Osteocyte (in vitro differentiated cells): ENCODE data around the gene PTPRM. TPM values are rescaled to one million over a fixed set of nuclear protein-coding genes. Genes with fewer than 3 reads are reported as not detected.

ENCODE experiments used
- DNase-seq: peaks from one replicate; pipeline ENCODE4 v3.0.0; 2021; ENCODE audit warnings: mixed read lengths; ENCODE audit not compliant: unreplicated experiment; ENCODE audit errors: extremely low spot score
- H3K27ac Mint-ChIP-seq: one replicate; pipeline ENCODE4 v1.8.0; 2021; ENCODE audit warnings: mild to moderate bottlenecking, mixed read lengths; ENCODE audit not compliant: unreplicated experiment
- H3K27me3 Mint-ChIP-seq: one replicate; pipeline ENCODE4 v1.8.0; 2021; ENCODE audit warnings: mixed read lengths; ENCODE audit not compliant: unreplicated experiment
- H3K36me3 Mint-ChIP-seq: one replicate; pipeline ENCODE4 v1.8.0; 2021; ENCODE audit warnings: mixed read lengths; ENCODE audit not compliant: unreplicated experiment
- H3K4me1 Mint-ChIP-seq: one replicate; pipeline ENCODE4 v1.8.0; 2021; ENCODE audit warnings: mixed read lengths; ENCODE audit not compliant: unreplicated experiment
- H3K4me3 Mint-ChIP-seq: one replicate; pipeline ENCODE4 v1.8.0; 2021; ENCODE audit warnings: mild to moderate bottlenecking, moderate library complexity, mixed read lengths; ENCODE audit not compliant: unreplicated experiment
- H3K9me3 Mint-ChIP-seq: one replicate; pipeline ENCODE4 v1.8.0; 2021; ENCODE audit warnings: mixed read lengths; ENCODE audit not compliant: unreplicated experiment
- total RNA-seq: library from RNA; stranded (reverse); gene quantifications from 2 replicates; pipeline ENCODE4 v1.2.1, GENCODE V29; 2021
- TF ChIP-seq, protein P1 (sequence below): fragments of 200-600 bp; sonication (generic); IDR thresholded peaks from 2 replicates; pipeline ENCODE4 v1.5.0; 2021; ENCODE audit warnings: antibody characterized with exemption, mild to moderate bottlenecking, moderate library complexity

Gene PTPRM
- total RNA-seq, 1 donor from 2014 or later: 105 TPM

DNA sequence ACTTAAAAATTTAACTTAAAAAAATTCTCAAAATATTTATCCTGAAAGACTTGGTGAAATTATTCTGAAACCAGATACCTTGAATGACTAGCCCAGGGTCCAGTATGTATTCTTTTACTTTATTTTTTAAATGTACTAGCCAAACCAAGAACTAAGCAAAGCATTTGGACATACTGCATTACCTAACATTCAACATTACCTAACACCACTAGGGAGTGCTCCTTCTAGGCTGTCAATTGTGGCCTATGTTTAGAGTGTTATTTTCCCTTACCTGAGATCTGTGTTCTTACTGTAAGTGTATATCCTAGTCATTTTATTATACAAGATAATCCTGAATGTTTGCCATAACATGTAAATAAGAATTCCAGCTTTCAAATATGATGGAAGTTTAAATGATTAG, 496.6 kb downstream of the PTPRM start:
- no peak overlapping the region for H3K27ac Mint-ChIP-seq
- no peaks in the 10 kb centered on the region for H3K27me3 Mint-ChIP-seq
- no peaks in the 10 kb centered on the region for H3K36me3 Mint-ChIP-seq
- TF ChIP-seq, protein P1, sequence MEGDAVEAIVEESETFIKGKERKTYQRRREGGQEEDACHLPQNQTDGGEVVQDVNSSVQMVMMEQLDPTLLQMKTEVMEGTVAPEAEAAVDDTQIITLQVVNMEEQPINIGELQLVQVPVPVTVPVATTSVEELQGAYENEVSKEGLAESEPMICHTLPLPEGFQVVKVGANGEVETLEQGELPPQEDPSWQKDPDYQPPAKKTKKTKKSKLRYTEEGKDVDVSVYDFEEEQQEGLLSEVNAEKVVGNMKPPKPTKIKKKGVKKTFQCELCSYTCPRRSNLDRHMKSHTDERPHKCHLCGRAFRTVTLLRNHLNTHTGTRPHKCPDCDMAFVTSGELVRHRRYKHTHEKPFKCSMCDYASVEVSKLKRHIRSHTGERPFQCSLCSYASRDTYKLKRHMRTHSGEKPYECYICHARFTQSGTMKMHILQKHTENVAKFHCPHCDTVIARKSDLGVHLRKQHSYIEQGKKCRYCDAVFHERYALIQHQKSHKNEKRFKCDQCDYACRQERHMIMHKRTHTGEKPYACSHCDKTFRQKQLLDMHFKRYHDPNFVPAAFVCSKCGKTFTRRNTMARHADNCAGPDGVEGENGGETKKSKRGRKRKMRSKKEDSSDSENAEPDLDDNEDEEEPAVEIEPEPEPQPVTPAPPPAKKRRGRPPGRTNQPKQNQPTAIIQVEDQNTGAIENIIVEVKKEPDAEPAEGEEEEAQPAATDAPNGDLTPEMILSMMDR: peak; percentile 18
- DNase-seq: no peak
- no peaks in the 10 kb centered on the region for H3K9me3 Mint-ChIP-seq
- no peak overlapping the region for H3K4me3 Mint-ChIP-seq
- H3K4me1 Mint-ChIP-seq: peaks cover 21% of the 10 kb centered on the region

- Mint-ChIP-seq H3K36me3 (peaks cover 4% of the 10 kb centered on the region), H3K27ac (peak overlapping the region; percentile 35), H3K4me3 (no peak overlapping the region), H3K9me3 (no peaks in the 10 kb centered on the region), H3K27me3 (no peaks in the 10 kb centered on the region), H3K4me1 (peaks cover 21% of the 10 kb centered on the region)
- DNase-seq: no peak
- TF ChIP-seq, protein P1: no peak
Measured at GRCh38 chr18:8065284-8065683, 498.2 kb downstream of the PTPRM start.

DNA sequence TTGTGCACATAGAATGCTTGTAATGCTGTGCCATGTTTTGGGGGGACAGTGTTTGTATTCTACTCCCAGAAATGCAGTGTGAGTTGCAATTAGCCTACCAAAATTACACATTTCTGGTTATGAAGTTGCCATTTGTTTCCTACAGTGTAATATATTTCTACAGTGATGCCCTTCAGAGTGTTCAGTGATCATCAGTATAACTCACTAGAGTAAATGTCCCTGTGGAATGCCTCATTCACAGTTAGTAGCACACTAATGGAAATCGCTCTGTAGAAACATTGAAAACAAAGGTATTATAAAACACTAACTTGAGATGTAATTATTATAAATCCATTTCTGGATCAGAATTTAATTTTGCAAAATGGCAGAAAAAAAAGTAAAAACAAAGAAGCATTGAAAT, 498.7 kb downstream of the PTPRM start:
- no peaks in the 10 kb centered on the region for H3K27me3 Mint-ChIP-seq
- no peak for DNase-seq
- TF ChIP-seq, protein P1: no peak
- H3K4me3 Mint-ChIP-seq: no peak overlapping the region
- H3K36me3 Mint-ChIP-seq: peaks cover 4% of the 10 kb centered on the region
- H3K27ac Mint-ChIP-seq: no peak overlapping the region
- peaks cover 21% of the 10 kb centered on the region for H3K4me1 Mint-ChIP-seq
- no peaks in the 10 kb centered on the region for H3K9me3 Mint-ChIP-seq

DNA sequence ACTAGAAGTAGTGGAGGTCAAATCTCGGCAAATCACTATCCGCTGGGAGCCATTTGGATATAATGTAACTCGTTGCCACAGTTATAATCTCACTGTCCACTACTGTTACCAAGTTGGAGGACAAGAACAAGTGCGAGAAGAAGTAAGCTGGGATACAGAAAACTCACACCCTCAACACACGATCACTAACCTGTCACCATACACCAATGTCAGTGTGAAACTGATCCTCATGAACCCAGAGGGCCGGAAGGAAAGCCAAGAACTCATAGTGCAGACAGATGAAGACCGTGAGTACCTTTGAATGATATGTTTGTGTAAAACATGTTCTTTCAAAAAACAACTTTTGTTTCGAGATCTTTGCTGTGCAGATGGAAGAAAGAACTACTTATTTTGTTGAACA, 502.6 kb downstream of the PTPRM start:
- no peaks in the 10 kb centered on the region for H3K27me3 Mint-ChIP-seq
- no peak for DNase-seq
- TF ChIP-seq, protein P1: no peak
- peaks cover 15% of the 10 kb centered on the region for H3K4me1 Mint-ChIP-seq
- H3K9me3 Mint-ChIP-seq: no peaks in the 10 kb centered on the region
- H3K27ac Mint-ChIP-seq: no peak overlapping the region
- peaks cover 12% of the 10 kb centered on the region for H3K36me3 Mint-ChIP-seq
- H3K4me3 Mint-ChIP-seq: no peak overlapping the region

DNA sequence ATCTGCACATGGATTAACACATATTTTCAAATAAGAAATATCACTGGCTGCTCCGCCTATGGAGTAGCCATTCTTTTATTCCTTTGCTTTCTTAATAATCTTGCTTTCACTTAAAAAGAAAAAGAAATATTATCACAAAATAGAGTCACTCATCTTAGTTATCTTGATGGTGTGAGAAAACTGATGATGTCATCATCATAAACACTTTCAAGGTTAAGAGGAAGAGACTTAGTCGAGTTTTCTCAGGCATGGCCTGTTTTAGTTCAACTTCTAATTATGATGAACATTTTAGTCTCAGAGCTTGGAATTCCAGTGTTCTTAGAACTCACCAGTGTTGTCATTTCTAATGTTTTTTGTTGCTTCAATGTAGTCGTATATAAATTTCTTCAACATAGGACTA, 506.1 kb downstream of the PTPRM start:
- Mint-ChIP-seq H3K36me3 (peaks cover 19% of the 10 kb centered on the region), H3K9me3 (no peaks in the 10 kb centered on the region), H3K27ac (no peak overlapping the region), H3K4me3 (no peak overlapping the region), H3K4me1 (peaks cover 6% of the 10 kb centered on the region), H3K27me3 (no peaks in the 10 kb centered on the region)
- DNase-seq: no peak
- TF ChIP-seq, protein P1: no peak
